HG03159 (cell line): ENCODE measurements around the gene TNS1.

Experiments used
- ATAC-seq: cut with Tn5 transposase; IDR thresholded peaks from one replicate; pipeline ENCODE4 v1.9.1; 2021; ENCODE audit warnings: mild to moderate bottlenecking, moderate library complexity; ENCODE audit not compliant: unreplicated experiment

Gene TNS1

DNA sequence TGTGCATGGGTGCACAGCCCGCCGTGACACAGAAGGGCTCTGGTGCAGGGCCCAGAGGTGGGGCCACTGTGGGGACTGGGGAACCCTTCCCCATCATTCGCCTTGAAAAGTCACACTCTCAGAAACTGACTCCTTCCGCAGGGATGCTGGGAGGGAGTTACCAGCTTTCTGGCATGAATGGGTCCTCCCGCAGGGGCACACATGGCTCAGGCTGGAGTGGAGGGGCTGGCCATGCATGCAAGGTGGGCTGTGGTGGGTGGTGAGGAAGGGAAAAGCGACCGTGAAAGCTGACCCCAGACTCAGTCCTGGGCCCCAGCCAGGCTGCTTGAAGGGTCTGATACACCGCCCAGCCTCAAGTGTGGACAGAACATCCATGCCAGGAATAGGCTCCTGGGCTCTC is 201.1 kb downstream of the TNS1 start:
- no peak for ATAC-seq

DNA sequence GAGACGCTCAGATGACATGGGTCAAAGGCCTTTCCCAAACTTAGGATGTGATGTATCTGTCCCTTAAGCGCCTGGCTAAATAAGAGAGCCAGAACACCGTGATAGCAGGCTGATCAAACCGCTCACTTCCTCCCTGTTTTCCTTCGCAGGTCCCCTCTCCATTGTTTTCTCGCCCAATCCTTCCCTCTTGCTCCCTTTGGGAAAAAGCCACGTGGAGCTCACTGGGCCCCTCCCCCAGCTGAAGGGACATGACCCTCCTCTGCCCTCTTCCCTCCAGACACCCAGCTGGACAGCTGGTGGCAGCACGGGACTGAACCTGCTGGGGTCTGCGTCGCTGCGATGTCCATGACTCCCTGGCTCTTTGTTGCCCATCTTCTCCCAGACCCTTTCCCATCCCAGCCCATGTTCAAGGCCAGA is 201.7 kb downstream of the TNS1 start:
- no peak for ATAC-seq

DNA sequence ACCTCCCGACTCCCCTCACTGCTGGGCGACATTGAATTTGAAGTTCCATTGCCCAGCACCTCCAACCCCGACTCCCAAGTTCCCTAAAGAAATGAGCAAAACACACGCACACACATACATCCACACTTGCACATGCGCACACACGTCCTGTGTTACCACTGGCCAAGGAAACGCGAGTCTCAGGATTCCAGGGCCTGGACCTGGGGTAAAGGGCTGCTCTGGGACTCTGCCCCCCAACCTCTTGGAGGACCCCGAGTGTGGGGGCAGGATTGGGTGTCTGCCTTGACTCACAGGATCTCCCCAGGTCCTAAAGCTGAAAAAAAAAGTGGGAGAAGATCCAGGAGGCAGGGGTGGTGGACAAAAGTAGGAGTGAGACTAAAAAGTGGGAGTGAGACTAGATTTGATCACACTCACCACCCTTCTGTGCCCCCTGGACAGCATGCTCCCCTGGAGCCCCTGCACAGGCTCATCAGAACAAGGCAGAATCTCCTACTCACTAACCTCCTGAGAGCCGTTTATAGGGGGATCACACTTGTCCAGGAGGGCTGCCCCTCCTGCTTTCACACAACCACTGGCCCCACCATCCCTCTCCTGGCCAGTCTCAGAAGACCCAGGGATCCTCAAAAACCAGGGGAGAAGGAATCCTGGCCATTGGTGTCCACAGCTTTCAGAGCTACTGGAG is 202.2 kb downstream of the TNS1 start:
- no peak for ATAC-seq

DNA sequence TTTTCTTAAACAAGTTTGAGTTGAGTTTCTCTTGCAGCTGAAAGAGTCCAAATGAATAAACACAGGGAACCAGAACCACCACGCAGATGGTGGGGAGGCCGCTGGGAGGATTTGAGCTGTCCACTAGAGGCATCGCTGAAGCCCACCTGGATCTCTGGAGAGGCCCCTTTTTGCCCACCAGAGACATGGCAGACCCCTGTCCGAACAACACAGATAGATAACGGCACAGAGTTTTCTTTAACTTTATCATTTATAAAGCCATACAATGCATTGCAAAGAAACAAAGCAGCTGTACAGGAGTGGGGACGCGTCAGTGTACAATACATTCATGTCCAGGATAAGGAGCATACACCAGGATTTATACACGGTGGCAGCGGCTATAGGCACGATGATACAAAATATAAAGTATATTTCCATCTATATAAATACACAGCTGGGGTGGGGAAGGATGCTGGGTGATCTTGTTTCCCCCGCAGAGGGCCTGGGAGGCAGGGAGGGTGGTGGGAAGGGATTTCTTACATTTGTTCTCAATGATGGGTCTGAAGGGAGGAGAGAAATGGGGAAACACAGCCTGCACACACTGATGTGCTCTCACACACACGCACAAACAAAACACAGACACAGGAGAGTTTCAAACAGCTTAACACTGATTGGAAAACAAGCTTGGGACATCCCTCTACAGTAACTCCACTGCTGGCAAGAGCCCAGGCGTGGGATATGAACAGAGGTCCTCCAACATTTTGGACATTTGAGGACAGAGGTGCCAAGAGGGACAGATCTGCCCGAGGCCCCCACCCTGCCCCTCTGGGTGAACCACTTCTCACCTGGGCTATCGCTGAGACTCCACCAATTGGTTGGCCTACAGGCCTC is 203.0 kb downstream of the TNS1 start:
- ATAC-seq = no peak

DNA sequence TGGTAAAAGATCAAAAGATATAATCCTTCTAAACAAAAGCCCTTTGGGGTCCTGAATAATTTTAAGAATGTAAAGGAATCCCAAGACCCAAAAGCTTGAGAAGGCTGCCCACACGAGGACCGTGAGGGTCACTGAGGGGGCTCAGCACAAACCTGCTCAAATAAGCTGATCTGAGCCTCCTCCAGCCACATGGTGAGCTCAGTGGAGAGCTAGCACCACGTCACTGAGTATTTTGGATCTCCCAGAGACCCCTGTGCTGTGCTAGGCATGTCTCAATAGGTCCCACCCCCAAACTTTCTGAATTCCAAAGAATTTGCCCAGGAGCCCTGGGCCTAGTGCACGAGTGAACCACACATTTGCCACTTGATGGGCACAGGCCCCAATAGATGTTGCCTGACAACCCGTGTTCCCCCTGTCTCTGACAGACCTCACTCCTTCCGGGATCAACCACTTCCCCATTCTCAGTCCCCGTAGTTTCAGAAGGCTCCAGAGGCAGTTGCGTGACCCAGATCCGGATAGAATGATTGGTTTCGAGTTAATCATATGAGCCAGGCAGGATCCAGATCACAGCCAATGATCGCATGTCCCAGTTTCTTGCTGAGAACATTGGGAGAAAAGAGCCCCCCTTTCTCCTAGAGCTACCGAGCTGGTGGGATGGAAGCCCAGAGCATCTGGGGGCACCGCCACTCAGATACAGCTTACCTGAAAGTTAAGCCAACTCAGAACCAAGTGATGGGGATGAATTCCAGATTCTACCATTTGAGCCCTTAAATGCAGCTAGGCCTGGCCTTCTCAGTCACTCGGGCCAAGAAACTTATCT is 203.8 kb downstream of the TNS1 start:
- peak; percentile 72 for ATAC-seq

GRCh38 chr2:217798191-217798590 is 204.6 kb downstream of the TNS1 start:
- ATAC-seq = no peak

- no peak for ATAC-seq
These were observed 205.1 kb downstream of the TNS1 start for GRCh38 chr2:217797661-217798069.

DNA sequence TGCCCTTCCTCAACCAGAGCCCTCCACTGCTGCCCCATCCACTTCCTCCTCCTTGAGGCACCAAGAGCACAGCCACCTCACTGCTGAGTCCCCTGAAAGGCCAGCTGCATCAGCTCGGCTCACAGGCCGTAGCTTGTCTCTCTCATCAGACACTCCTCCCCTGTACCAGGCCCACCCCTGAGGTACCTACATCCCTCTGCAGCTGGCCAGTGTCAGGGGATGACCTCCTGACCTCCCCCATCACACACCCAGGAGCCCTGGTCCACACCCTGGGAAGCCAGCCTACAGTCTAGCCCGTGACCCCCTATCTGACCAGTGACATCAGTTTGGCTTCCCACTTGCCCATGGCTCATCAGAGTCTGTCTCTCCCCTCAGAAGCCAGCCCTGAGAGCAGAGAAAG is 205.6 kb downstream of the TNS1 start:
- ATAC-seq = no peak

- no peak for ATAC-seq
These were observed 206.9 kb downstream of the TNS1 start for GRCh38 chr2:217795706-217796465.

- no peak for ATAC-seq
These were observed 207.7 kb downstream of the TNS1 start for GRCh38 chr2:217795067-217795466.

DNA sequence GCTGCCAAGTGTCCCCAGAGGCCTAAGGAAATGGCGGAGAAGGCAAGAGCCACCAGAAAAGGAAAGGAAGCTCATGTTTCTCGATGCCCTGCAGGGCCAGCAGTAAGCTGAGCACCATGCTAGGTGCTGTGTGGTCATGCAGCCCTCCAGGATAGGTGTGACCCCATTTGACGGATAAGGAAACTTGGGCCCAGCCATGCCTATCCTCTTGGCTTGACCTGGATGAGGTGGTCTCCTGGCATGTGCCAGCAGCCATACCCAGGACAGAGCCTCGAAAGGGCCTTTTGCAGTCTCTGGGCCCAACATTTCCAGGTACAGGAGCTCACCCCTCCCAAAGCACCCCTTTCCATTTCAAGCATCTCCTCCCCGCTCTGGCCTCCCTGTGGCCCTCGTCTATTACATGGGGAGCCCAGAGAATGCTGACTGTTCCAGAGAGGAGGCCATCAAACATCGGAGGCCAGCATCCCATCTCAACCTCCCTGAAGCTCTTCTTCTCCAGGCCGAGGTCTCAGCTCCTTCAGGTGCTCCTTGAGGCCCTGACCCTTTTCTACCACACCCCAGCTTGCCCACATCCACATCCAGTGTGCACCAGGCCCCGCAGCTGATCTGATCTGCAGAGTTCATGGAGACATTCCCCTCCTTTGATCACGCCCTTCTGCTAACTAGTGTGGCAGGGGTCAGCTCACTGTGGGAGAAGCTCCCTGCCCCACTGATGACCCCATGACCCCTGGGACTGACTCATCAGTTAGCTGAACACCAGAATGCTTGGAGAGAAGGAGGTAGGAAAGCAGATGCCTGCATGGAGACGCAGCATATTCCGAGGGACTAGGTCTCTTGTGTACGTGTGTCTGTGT is 208.4 kb downstream of the TNS1 start:
- no peak for ATAC-seq

DNA sequence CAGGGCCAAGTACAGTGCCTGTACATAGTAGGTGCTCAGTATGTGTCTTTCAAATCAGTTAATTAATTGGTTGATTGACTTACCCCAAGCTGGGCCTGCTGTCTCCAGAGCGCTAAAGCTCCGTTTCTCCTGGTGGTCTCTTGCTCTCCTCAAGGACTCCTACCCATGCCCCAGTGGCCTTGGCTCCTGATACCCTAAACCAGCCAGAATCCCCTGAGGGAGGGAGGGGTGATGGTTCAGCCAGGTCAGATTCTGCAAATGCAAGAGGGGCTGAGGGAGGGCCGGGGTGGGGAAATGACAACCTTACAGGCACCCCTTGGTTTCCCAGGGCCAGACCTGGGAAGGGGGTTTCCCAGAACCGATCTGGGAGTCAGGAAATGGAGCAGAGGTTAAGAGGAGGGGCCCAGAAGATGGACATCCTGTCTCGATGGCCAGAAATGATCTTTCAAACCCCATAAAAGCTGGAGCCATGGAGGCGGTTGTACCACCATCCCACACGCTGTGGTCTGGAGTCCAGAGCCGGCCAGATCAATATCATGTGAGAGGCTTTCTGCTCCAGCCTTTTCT is 209.1 kb downstream of the TNS1 start:
- ATAC-seq = no peak

- no peak for ATAC-seq
These were observed 209.9 kb downstream of the TNS1 start for GRCh38 chr2:217792626-217793527.

DNA sequence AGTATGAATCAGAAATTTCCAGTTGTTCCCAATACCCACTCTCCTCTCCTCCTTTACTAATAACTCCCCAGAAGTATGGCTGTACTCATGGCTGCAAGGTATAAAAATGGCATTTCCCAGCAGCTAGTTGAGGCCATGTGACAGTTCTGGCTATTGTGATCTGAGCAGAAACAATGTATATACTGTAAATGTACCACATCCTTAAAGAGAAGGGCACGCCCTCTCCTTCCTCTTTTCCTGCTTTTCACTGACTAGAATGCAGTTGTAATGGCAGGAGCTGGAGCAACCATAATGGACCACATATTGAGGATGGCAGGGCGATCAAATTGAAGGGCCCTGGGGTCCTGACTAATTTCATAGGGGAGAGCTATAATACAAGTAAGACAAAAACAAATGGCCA is 211.2 kb downstream of the TNS1 start:
- ATAC-seq = no peak

DNA sequence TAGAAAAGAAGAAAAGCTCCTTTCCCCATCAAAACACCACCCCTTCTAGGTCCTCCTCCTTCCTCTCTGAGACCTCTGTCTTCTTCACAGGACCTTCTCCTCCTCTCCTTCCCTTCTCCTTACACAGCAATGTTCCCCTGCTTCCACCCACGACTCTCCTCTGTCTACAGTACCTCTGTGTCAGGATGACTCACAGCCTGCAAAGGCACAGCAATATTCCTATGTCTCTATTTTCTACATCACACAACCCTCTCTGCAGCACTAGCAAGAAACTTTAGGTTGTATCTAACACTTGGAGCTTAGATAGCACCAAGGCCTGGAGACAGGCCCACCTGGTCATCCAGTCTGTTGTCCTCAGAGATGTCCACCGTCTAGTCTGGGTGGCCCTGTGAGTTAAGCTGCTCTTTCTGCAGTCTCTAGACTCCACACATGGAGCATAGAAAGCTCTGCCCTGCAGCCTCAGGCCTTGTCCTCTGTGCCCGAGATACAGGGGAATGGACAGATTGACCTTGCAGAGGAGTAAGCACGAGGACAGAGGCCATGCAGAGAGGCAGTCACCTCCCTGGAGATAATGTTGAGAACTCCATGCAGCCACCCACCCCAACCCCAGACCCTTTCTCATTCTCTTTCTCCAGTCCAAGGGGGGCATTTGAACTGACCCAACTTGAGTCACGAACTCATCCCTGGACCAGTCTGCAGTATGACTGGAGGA is 212.0 kb downstream of the TNS1 start:
- ATAC-seq = no peak

GRCh38 chr2:217790195-217790594 is 212.6 kb downstream of the TNS1 start:
- no peak for ATAC-seq

DNA sequence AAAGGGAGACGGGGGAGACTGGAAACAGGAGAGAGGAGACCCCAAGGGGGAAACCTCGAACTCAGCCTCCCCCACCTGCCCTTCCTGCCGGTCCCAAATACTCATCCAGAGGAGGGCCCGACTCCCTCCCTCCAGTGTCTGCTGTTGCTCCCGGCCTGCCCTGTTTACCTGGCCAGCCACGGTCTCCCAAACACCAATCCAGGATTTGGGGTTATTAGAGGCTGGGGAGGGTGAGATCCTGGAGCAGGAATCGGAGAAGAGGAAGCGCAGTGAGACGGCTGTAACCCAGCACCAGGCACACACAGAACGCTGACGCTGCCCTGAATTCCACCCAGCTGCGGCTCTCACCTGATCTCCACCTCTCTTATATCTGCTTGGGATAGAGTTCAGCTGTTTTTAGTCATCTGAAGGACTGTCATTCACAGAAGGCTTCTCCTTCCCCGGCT is 213.0 kb downstream of the TNS1 start:
- ATAC-seq = no peak
